ENCODE data around the gene ASXL3. TPM values are rescaled to one million over a fixed set of nuclear protein-coding genes. Genes with fewer than 3 reads are reported as not detected.

The ASXL3 gene
- polyA plus RNA-seq, 4 donors, result 5.4 to 7.2 (median 6.0) TPM

Other genes with a start within 250 kb of the ASXL3 start
- gene CCDC178, start 137.5 kb upstream of the ASXL3 start, polyA plus RNA-seq (ENCODE audit: insufficient read length in 4 of 4), result 1 to 10 TPM; 1.4 to 2.0 (median 1.8) TPM

All from left renal cortex interstitium (tissue), 4 donors.